Activated CD4-positive, alpha-beta T cell treated with anti-CD3 and anti-CD28 coated beads for 36 hours (primary cell): Measurements from ENCODE around the gene JMJD4. TPM values are rescaled to one million over a fixed set of nuclear protein-coding genes. Genes with fewer than 3 reads are reported as not detected.
"Not testable (repeated sequence)": the region's sequence is repeated elsewhere in the genome, so short reads cannot be mapped to it uniquely, and the experiment has no call there.

ENCODE experiments used
- ATAC-seq: fragments of 200-7000 bp; cut with Tn5 transposase; one replicate; pipeline ENCODE4 v1.10.0; 2021; ENCODE audit warnings: mild to moderate bottlenecking, moderate library complexity
- CTCF ChIA-PET: fragments of 350-600 bp; sonication (Branson Sonifier 250); formaldehyde crosslinking; loops from one replicate; lab custom pipeline; 2021; ENCODE audit warnings: antibody characterized with exemption; lab: Charles Lee
- POLR2A ChIA-PET: fragments of 350-600 bp; sonication (Branson Sonifier 250); formaldehyde crosslinking; loops from one replicate; lab custom pipeline; 2021; ENCODE audit warnings: antibody characterized with exemption, inconsistent platforms; lab: Charles Lee
- DNase-seq: peaks from one replicate; pipeline ENCODE4 v3.0.0-alpha.2; 2020
- H3K27ac Mint-ChIP-seq: one replicate; pipeline ENCODE4 v1.8.0; 2021; ENCODE audit warnings: mixed read lengths
- H3K27me3 Mint-ChIP-seq: one replicate; pipeline ENCODE4 v1.8.0; 2021; ENCODE audit warnings: mixed read lengths
- H3K36me3 Mint-ChIP-seq: one replicate; pipeline ENCODE4 v1.8.0; 2021; ENCODE audit warnings: low read depth, mixed read lengths
- H3K4me1 Mint-ChIP-seq: one replicate; pipeline ENCODE4 v1.8.0; 2021; ENCODE audit warnings: mixed read lengths
- H3K4me3 Mint-ChIP-seq: one replicate; pipeline ENCODE4 v1.8.0; 2021; ENCODE audit warnings: mild to moderate bottlenecking, moderate library complexity, mixed read lengths
- H3K9me3 Mint-ChIP-seq: one replicate; pipeline ENCODE4 v1.8.0; 2021; ENCODE audit warnings: low read depth, mixed read lengths
- intact Hi-C, 2 experiments: fragments of 100-400 bp; cut with DNase I in 1 of 2; cut with micrococcal nuclease in 1 of 2; formaldehyde crosslinking; loops; one replicate each; pipeline versions ENCODE4 v1.14.2 to v1.15.1; 2022 to 2024; cut with DNase I, micrococcal nuclease
- total RNA-seq, 2 experiments: library from RNA; stranded (reverse); gene quantifications; one replicate each; pipeline ENCODE4 v1.2.3, GENCODE V29; 2021

The JMJD4 gene
- total RNA-seq, 2 experiments from 2014 or later, result 14.4 to 18.1 TPM

DNA sequence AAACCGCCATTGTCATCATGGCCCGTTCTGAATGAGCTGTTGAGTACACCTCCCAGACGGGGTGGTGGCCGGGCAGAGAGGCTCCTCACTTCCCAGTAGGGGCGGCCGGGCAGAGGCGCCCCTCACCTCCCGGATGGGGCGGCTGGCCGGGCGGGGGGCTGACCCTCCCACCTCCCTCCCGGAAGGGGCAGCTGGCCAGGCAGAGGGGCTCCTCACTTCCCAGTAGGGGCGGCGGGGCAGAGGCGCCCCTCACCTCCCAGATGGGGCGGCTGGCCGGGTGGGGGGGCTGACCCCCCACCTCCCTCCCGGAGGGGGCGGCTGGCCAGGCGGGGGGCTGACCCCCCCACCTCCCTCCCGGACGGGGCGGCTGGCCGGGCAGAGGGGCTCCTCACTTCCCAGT lies 24.6 kb downstream of the JMJD4 start:
- CTCF ChIA-PET, POLR2A ChIA-PET, ATAC-seq, DNase-seq, intact Hi-C loops, H3K4me3 Mint-ChIP-seq, H3K27ac Mint-ChIP-seq, H3K27me3 Mint-ChIP-seq, H3K36me3 Mint-ChIP-seq, H3K4me1 Mint-ChIP-seq: not testable (repeated sequence)
- H3K9me3 Mint-ChIP-seq, result peaks cover 22% of the 10 kb centered on the region

DNA sequence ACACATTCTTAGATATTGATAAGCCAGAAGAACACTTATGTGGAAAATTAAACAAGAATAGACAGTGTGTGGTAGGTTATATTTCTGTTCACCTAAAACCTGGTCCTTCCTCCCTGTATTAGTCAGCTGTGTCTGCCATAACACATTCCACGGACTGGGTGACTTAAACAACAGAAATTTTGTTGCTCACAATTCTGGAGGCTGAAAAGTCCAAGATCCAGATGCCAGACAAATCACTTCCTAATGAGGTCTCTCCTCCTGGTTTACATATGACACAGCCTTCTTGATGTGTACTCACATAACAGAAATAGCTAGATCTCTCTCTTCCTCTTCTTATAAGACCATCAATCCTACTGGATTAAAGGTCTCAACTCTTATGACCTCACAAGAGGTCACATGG lies 25.7 kb downstream of the JMJD4 start:
- ATAC-seq, result no peak
- CTCF ChIA-PET, result no interaction called here

DNA sequence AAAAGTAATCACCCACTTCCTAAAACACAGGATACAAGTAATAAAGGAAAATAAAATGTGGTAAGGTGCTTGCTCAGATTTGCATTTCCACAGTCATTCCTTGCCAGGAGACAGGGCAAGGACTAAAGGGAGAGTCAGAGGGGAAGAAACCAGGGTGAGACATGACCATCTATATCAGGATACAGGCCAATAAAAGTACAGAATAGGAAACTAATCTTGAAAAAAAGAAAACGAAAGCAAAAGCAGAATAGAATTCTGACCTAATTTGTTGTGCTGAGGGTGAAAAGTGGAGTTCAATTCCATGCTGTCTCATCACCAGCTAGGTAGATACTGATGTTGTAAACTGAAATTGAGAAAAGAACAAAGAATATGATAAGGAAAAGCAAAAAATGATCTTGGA lies 27.3 kb downstream of the JMJD4 start:
- Mint-ChIP-seq H3K27ac (peak overlapping the region; percentile 21), H3K4me1 (peaks cover 8% of the 10 kb centered on the region), H3K27me3 (no peaks in the 10 kb centered on the region), H3K9me3 (peaks cover 26% of the 10 kb centered on the region), H3K36me3 (peaks cover 3% of the 10 kb centered on the region), H3K4me3 (no peak overlapping the region)
- ChIA-PET CTCF (no interaction called here), POLR2A (no interaction called here)
- intact Hi-C loops, result no loop called here
- DNase-seq, result no peak
- ATAC-seq, result peak; percentile 70

More for the DNA sequence above, 25.7 kb downstream of the JMJD4 start:
- intact Hi-C loops, result no loop called here
- H3K36me3 Mint-ChIP-seq, result peaks cover 3% of the 10 kb centered on the region
- peaks cover 8% of the 10 kb centered on the region for H3K4me1 Mint-ChIP-seq
- H3K9me3 Mint-ChIP-seq, result peaks cover 18% of the 10 kb centered on the region
- POLR2A ChIA-PET, result no interaction called here
- DNase-seq, result no peak
- no peaks in the 10 kb centered on the region for H3K27me3 Mint-ChIP-seq
- H3K27ac Mint-ChIP-seq, result no peak overlapping the region
- H3K4me3 Mint-ChIP-seq, result no peak overlapping the region

DNA sequence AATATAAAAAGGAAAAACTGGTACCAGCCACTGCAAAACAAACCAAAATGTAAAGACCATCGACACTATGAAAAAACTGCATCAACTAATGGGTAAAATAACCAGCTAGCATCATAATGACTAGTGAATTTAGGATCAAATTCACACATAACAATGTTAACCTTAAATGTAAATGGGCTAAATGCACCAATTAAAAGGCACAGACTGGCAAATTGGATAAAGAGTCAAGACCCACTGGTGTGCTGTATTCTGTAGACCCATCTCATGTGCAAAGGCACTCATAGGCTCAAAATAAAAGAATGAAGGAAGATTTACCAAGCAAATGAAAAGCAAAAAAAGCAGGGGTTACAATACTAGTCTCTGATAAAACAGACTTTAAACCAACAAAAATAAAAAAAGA lies 33.5 kb downstream of the JMJD4 start:
- H3K36me3 Mint-ChIP-seq, result peaks cover 11% of the 10 kb centered on the region
- H3K27ac Mint-ChIP-seq, CTCF ChIA-PET: not testable (repeated sequence)

DNA sequence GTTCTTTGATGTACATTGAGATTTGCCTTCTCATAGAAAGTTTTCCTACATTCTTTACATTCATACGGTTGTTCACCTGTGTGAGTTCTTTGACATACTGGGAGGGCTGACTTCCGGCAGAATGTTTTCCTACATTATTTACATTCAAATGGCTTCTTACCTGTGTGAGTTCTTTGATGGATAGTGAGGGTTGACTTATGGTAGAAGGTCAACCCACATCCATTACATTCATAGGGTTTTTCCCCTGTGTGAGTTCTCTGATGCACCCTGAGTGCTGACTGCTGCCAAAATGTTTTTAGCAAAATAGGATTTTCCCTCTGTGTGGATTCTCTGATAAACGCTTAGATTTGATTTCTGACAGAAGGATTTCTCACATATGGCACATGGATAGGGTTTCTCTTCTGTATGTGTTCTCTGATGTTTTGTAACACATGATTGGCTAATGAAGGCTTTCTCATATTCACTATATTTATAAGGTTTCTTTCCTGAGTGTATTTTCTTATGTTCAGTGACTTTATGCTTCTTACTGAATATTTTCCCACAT lies 37.7 kb downstream of the JMJD4 start:
- ChIA-PET POLR2A (no interaction called here), CTCF (no interaction called here)
- intact Hi-C loops, result no loop called here
- Mint-ChIP-seq H3K27me3 (peaks cover 8% of the 10 kb centered on the region), H3K4me1 (no peaks in the 10 kb centered on the region), H3K27ac (no peak overlapping the region), H3K9me3 (peaks cover 46% of the 10 kb centered on the region), H3K4me3 (no peak overlapping the region), H3K36me3 (peaks cover 5% of the 10 kb centered on the region)
- DNase-seq (no peak), ATAC-seq (no peak)

More for the DNA sequence above, 33.5 kb downstream of the JMJD4 start:
- H3K4me3 Mint-ChIP-seq, ATAC-seq, DNase-seq, intact Hi-C loops, POLR2A ChIA-PET, H3K27me3 Mint-ChIP-seq, H3K4me1 Mint-ChIP-seq: not testable (repeated sequence)
- H3K9me3 Mint-ChIP-seq, result peaks cover 52% of the 10 kb centered on the region

DNA sequence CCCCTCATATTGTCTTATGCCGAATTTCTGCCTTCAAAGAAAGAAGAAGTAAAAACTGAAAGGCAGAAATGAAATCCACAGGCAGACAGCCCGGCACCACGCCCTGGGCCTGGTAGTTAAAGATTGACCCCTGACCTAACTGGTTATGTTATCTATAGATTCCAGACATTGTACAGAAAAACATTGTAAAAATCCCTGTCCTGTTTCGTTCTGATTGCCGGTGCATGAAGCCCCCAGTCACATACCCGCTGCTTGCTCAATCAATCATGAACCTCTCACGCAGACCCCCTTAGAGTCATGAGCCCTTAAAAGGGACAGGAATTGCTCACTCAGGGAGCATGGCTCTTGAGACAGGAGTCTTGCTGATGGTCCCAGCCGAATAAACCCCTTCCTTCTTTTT lies 49.3 kb downstream of the JMJD4 start:
- Mint-ChIP-seq H3K9me3 (peaks cover 39% of the 10 kb centered on the region), H3K4me1 (no peaks in the 10 kb centered on the region)
- no peak for ATAC-seq

More for the DNA sequence above, 49.3 kb downstream of the JMJD4 start:
- Mint-ChIP-seq H3K4me3 (no peak overlapping the region), H3K36me3 (peaks cover 4% of the 10 kb centered on the region), H3K27me3 (peaks cover 2% of the 10 kb centered on the region), H3K27ac (no peak overlapping the region)
- CTCF ChIA-PET, result no interaction called here
- POLR2A ChIA-PET, result no interaction called here
- DNase-seq, result no peak
- intact Hi-C loops, result no loop called here

Other genes with a start within 250 kb of the JMJD4 start
- gene ZNF678, start 171.7 kb downstream of the JMJD4 start, total RNA-seq, result 1 to 10 TPM; 7.0 to 7.7 TPM
- gene SNAP47, start 133 bp upstream of the JMJD4 start, total RNA-seq, result 10 to 100 TPM; 30.3 to 31.2 TPM
- not detected for gene PRSS38, start 80.4 kb upstream of the JMJD4 start, total RNA-seq
- gene WNT9A, start 212.6 kb upstream of the JMJD4 start, total RNA-seq, result under 1 TPM in 1 of 2 experiments, not detected in 1; 0.04 TPM